GM19397 (cell line): Measurements from ENCODE around the gene ROR2.

Source experiments
- ATAC-seq: cut with Tn5 transposase; IDR thresholded peaks from one replicate; pipeline ENCODE4 v1.9.1; 2021; ENCODE audit warnings: mild to moderate bottlenecking, moderate library complexity; ENCODE audit not compliant: unreplicated experiment

Gene ROR2

DNA sequence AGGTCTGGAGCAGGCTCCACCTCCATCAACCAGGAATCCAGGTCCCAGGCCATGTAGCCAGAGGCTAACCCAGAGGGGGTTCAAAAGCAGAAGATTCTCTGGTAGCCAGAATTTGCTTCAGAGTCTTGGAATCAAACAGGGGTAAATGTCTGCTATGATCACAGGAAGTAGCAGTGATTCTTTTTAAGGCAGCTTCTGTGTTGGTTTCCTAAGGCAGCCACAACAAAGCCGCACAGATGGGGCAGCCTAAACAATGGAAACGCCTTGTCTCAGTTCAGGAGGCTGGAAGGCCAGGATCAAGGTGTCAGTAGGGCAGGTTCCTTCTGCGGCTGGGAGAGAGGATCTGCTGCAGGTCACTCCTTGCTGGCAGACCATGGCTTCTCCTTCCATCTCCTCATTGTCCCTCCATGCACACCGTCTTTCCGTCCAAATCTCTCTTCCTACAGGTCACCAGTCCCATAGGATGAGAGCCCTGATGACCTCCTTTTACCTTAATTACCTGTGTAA is 167.3 kb downstream of the ROR2 start:
- no peak for ATAC-seq

DNA sequence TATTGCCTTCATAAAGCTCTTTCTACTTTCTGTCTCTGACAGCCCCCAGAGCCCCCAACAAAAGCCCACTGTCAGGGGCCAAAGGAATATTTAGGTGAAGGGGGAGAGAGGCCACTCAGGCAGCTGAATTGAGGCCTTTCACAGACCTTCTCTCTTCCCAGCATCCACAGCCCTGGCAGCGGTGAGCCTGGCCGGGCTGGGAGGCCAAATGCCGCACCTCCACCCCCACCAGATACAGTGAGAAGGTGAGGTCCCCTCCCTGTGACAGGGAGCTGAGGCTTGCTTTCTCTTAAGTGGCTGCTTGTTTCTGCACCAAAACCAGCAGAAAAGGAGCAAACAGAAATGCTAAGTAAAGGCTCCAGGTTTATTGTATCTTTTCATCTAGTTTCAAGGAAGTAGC is 168.1 kb downstream of the ROR2 start:
- ATAC-seq, result no peak

DNA sequence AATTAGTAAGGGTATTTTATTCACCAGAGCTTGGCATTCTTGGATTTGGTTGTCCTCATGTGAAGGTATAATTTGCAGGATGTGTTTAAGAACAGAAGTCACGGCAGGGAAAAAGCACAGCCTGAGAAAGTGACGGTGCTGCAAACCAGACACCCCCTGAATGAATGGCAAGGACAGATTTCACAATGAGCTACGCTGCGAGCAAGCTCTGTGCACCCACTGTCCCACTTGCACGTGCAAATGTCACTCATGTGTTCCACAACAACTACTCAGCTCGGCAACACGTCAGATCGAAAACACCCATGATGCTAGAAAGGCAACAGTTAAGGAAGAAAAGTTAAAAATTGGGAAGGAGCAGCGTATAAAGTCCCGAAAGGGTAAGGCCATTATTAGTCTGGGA is 168.9 kb downstream of the ROR2 start:
- no peak for ATAC-seq

DNA sequence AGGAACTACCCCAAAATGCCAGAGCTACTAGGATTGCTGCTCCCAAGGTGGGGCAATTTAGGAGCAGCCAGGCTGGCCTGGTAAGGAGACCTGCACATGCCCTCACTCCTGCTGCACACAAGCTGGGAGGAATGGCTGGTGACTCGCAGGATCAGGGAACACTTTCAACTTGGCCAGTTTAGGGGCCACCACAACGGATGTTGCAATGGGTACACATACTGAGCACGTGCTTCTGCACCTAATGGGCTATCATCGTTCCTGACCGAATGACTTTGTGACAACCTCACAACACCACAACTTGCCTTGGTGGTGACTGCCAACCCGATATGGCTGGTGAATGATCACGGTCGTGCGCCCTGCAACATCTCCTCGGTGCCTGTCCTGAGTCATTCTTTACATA is 172.0 kb downstream of the ROR2 start:
- ATAC-seq, result no peak

DNA sequence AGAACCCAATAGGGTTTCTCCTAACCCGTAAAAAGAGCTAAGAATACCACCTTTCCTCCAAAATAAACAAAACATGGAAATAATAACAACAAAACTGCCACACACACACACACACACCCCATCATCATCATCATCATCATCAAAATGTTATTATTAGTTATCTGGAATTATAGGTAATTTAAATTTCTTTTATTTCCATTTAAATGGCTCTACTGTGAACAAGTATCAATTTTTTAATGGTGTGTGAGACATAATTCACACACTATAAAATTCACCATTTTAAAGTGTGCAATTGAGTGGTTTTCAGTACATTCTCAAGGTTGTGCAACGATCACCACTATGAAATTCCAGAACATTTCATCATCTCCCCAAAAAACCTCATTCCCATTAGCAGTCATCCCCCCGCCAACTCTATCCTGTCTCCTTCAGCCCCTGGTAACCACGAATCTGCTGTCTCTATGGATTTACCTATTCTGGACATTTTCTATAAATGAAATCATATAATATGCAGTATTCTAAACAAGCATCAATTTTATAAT is 172.7 kb downstream of the ROR2 start:
- no peak for ATAC-seq

DNA sequence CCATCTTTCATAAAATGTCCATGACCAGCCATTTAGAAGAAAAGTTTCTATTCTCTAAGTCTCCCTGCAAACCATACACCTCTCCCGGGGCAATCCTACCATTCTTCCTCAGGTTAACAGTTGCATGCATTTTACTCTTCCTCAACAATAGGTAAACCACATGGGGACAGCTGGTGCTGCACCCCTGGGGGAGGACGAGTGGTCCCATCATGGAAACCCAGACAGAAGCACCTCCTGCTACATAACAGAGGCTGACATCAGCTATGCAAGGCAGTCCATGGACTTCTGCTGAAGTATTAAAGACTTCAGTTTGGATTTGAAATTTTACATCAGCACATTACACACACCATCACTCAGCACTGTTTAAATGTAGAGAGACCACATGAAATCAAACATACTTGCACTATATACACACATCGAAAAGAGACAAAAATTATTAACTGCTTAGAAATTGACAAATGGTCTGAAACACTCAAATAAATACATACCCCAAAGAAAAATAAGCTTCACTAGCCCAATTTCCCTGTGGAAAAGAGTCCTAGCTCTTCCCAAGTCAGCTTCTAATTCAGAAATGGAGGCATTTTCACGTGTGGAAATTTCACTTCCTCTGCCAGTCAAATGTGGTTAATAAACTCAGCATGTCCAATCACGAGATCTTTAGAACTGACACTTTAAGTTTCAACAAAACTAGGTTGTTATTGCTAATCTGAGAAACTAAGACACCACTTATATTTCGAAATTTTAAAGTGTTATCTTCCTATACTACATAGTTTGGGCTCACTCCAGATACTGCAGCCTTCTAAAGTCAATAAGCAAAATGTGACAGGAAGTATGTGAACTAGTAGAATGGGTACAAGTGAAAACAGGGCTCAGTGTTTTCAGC is 173.4 kb downstream of the ROR2 start:
- no peak for ATAC-seq

DNA sequence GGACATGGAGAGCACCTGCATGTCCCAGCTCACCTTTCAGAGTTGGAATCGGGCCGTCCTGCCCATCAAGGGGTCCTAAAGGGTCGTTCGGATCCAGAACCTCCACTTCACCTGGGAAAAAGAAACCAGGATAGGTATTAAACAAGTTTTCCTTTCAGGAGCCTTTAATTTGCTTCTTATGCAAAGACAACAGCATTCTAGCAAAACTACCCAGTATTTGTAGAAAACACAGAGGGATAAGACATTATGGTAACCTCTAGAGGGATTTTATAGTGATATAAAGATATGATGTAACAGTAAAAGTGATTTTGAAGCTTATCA is 174.4 kb downstream of the ROR2 start:
- ATAC-seq, result no peak

DNA sequence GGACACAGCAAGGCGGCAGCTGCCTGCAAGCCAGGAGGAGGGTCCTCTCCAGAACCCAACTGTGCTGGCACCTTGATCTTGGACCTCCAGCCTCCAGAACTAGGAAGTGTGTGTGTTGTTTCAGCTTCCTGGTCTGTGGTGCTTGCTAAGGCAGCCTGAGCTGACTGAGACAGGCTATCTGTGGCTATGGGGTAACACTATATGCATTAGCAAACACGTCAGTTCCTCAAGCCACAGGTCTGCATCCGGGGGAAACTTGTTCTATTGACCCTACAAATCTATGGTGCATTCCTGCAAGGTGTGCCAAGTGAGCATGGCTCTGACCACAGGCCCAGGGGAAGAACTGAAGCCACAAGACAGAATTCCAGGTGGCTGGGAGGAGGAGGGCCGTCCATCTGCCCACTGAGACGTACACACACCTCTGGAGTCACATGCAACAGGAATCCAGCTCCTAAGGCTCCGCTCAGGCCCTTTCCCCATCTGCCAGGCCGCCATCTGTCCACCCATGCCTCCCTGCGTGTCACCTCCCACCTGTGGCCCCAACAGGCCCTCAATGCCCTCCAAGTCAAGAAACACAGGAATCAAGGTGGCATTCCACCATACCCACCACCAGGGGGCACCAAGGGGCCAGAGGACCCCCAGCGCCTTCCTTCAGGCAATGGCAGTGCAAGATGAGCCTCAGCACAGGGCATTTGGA is 174.9 kb downstream of the ROR2 start:
- ATAC-seq, result no peak

DNA sequence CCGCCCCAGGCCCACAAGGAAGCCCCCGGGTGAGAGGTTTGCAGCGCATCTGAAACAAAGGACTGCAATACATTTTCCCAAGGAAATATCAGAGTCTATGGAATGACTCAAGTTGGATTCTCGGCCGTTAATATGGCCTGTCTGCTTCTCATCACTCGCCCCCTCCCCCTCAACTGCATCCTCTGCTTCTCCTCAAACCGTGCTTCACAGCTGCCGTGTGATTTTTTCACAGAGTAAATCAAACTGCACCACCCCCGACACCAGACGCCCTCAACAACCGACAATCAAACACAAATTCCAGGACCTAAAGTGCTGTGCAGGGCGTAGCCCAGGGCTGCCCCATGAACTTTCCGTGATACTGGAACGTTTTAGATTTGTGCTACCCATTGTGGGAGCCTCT is 176.9 kb downstream of the ROR2 start:
- no peak for ATAC-seq

DNA sequence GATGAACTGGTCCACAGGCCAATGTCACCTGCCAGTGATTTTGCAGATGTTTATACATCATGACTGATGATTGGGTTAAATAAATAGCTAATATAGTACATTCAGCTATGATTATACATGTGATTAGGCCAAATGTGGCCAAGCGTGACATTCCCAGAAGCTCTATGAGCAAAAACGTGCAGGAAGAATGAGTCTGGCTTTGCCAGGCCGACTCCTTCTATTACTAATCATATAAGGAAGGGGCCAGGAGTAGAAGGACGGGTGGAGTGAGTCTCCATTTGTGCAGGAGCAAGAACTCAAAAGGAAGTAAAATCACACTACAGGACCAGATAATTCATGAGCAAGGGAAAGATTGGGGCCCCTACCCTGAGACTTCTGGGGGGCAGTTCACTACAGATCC is 178.2 kb downstream of the ROR2 start:
- ATAC-seq, result no peak

DNA sequence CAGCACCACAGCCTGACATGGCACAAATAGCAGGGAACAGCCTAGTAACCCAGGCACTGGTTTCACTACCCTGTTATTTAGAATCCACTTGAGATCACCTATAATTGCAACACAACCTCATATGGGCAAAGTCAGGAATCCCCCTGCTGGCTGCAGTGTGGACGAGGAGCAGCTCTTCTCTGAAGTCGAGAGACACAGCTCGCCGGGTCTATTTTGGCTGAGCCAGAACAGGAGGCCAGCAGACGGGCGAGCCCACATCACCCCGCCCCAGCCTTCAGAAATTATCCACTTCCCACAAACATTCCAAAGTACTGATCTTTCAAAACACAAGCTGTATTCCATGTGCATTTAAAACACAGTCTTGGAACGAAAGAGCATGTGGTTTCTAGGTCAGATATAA is 179.0 kb downstream of the ROR2 start:
- ATAC-seq, result no peak

DNA sequence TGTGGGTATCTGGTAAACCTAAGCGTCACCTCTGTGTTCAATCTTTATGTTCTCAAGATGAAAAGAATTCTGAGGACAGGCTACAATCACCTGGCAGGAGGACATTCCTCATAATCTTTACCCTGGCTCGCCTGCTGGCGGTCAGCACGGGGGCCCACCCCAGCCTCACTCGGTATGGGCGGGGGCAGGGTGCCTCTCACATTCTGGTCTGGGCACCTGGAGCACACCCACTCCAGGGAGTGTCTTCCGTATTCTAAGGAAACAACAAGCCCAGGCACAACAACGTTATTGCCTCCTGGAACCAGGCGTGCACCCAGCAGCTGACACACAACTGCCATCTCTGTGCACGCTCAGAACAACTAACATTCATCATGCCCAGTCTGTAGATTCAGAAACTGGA is 179.8 kb downstream of the ROR2 start:
- no peak for ATAC-seq

DNA sequence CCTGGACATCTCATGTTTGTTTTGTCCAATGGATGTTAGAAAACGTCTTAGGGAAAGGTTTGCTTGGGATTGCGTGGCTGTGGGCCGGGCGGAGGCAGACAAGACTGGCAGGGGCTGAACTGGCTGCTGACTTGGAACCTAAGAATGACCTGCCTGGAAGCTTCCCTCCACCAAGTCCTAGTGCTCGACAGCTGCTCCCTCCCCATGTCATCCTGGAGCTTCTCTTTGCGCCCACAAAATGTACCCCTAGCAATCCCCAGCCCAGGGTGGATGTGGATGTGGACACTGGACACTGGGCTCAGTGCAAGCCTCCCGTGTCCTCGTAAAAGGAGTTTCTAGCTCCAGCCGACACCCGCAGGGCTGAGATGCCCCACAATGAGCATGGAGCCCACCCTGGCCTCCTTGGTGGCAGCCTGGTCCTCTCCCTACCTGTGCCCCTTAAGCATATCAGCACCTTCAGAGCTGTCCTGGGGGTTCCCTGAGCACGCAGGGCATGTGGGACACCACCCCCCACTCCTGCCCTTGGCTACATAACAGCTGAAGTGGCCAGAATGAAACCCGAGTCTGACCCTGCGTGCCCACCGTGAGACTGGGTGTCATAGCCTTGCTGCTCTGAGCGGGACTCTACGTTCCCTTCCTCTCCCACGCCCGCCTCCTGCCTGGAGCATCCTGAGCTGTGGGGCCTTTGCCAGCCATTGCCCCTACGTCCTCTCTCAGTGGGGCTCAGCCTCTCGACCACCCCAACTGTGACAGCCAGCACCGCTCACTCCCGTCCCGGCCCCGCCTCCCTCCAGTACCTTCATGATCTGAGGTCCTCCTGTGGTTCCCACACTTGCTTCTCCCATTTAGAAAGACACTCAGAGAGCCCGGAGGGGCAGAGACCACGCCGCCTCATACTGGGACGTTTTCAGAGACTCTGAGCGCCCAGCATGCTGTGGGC is 180.8 kb downstream of the ROR2 start:
- ATAC-seq, result no peak

DNA sequence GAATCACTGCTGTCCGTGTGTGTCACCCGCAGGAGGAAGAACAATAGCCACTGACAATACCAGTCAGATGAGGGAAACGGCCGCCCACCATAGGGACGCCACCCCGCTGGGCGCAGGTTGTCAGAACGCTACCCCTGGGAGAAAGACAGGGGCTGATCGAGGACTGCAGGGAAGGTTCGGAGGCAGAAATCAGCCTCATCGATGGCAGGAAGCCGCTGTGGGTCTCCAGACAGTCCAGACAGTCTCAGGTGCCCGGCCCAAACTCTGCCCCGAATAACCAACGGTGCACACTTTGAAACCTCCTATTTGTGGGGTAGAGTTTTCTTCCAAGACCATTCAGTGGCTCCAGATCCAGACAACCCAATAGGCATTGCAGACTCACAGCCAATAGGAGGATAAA is 181.5 kb downstream of the ROR2 start:
- ATAC-seq, result no peak

DNA sequence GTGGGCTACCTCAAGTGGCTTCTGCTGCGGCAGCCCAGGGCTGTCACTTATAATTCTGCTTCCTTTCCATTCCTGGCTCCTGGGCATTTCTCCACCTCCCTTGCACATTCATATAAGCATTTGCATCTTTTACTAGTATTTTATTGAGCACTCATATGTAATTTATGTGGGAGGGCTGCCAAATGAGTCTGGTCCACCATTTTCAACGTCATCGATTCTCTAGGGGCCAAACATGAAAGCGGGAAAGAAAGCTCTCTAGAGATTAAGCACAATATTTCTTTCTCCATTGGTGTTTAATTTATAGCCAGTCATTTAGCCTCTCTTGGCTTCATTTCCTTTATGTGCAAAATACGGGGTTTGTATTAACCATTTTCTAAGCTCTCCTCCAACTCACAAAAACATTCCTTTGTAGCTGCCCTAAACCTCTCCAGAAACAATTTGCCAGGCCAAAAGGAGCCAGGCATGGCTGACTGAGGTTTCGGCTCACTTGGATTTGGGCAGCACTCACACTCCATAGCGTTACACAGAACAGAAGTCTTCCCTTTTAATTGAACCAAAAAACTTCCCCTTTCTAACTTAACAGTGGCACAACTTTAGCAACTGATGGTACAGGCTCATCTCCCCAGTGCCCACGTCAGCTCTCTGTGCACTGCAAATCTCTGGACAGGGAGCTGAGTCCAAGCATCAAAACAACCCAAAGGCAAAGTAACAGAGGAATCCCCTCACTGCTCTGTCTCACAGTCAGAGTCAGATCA is 183.5 kb downstream of the ROR2 start:
- ATAC-seq, result no peak

DNA sequence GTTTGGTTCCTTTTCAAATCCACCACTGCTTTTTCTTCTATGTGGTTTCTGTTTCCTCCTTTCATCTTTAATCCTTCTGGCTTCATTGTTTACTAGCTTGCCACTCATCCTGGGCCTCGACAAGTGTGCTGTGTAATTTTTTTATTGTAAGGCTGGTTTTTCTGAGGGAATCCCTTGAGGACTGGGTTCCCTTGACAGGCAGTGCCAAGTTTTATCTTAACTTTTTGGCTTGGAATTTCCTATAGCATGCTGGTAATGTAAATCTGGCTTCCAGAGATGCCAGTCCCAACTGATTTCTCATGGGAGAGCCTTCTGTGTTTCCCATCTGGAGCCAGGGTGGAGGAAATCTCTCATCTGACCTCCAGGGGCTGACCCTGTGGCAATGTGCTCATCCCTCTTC is 184.7 kb downstream of the ROR2 start:
- no peak for ATAC-seq

DNA sequence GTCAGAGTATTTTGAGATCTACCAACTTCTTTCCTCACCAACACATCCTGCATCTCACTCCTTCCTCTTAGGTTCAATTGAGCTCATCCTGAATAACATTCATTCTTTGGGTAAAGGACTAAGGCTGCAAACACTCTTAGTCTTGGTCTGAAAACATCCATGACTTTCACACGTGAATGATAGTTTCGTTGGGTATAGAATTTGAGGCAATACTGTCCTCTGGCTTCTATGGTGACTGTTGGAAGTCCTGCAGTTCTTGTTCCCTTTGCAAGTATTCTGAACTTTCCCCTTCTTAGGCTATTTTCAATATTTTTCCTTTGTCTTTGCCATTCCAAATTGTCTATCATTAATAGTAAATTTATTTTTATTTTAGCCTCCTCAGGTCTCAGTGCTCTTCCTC is 185.4 kb downstream of the ROR2 start:
- ATAC-seq, result no peak

DNA sequence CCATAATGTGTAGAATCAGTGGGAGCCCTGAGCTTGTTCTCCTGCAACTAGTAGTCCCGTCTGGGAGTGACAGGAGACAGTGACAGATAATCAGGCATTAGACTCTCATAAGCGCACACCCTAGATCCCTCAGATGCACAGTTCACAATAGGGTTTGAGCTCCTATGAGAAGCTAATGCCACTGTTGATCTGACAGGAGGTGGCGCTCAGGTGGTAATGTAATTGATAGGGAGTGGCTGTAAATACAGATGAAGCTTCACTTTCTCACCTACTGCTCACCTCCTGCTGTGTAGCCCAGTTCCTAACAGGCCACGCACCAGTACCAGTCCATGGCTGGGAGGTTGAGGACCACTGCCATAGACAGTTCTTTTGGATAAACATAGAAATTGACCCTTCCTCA is 188.7 kb downstream of the ROR2 start:
- ATAC-seq, result no peak

DNA sequence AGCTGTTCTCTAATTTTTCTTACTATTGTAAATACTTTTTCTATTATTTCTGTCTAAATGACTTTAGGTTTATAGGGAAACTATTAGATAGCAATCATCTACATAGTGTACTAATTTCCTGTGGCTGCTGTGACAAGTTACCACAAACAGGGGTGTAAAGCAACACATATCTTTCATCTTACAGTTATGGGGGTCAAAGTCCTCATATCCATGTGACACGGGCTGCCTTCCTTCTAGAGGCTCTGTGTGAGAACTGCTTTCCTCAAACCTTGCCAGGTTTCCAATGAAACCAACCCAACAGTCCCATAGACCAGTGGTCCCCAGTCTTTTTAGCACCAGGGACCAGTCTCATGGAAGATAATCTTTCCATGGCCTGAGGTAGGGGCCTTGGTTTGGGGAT is 189.1 kb downstream of the ROR2 start:
- no peak for ATAC-seq

DNA sequence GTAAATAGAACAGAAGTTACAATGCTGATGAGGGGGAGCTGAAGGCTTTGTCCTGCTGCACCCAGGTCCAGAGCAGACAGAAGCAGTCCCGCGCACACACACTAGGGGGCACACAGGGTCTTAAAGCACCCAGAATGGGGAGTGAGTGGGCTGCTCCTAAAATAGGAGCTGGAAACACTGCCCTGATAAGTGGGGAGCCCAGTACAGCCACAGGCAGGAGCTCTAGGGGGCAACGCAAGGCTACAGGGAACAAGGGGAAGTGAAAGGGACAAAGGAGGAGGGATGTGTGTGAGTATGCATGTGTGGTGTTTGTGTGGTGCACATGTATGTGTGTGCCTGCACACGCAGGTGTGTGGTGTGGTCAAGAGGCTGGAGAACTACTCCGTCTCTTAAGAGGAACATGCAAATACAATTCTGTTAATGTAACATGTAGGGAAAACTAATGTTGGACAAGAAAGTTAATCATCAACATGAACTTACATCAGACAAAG is 191.5 kb downstream of the ROR2 start:
- ATAC-seq, result peak; percentile 79
